ENCODE measurements around the gene PARP4. TPM values are rescaled to one million over a fixed set of nuclear protein-coding genes. Genes with fewer than 3 reads are reported as not detected.
"Not testable (repeated sequence)": the region's sequence is repeated elsewhere in the genome, so short reads cannot be mapped to it uniquely, and the experiment has no call there.

PARP4 gene
- total RNA-seq, 1 experiment from 2014 or later, result 76.0 TPM

- H2AFZ ChIP-seq (ENCODE audit: low read depth, low read length, poor library complexity, severe bottlenecking); H3K4me3 ChIP-seq (replicated peaks in 1 of 2; ENCODE audit: low read depth in 1 of 2, low read length in 2 of 2); DNase-seq (ENCODE audit: low read depth, low spot score); H3K4me2 ChIP-seq (ENCODE audit: low read length); POLR2A ChIA-PET; H3K36me3 ChIP-seq (ENCODE audit: control insufficient read depth in 1 of 2, insufficient read depth in 2 of 2, low read length in 2 of 2); H3K9me2 ChIP-seq (ENCODE audit: insufficient read depth); H3K79me2 ChIP-seq (ENCODE audit: insufficient read depth, low read length); ATAC-seq; RAD21 ChIA-PET (ENCODE audit: low non-redundant PET in 1 of 2, low total read pairs in 2 of 2, uncharacterized antibody in 2 of 2, unreplicated experiment in 2 of 2); CTCF ChIA-PET; H3K9me3 ChIP-seq (ENCODE audit: control insufficient read depth in 1 of 2, insufficient read depth in 1 of 2, low read depth in 1 of 2, low read length in 2 of 2); BruUV-seq (replicated peaks); H3K9ac ChIP-seq (ENCODE audit: low read length); H3K27ac ChIP-seq (ENCODE audit: low read depth, low read length); H3K4me1 ChIP-seq (ENCODE audit: control insufficient read depth in 1 of 2, insufficient read depth in 2 of 2, low read length in 2 of 2); intact Hi-C loops (cut with micrococcal nuclease); H4K20me1 ChIP-seq (ENCODE audit: insufficient read depth); H3K27me3 ChIP-seq (ENCODE audit: insufficient read depth, low read length): not testable (repeated sequence)
- TF ChIP-seq CTCF (IDR thresholded peaks at IDR 0.05 in 2 of 3, conservative IDR thresholded peaks at IDR 0.05 in 1 of 3; ENCODE audit: borderline replicate concordance in 1 of 3, insufficient read depth in 1 of 3, low read depth in 2 of 3, low read length in 2 of 3), result peak in 1 of 3 experiments; percentile 19; a peak in 1 of 6 replicates
Measured at GRCh38 chr13:24371273-24371672, 141.3 kb downstream of the PARP4 start.

Other genes starting within 250 kb of the PARP4 start
- gene C1QTNF9, start 203.2 kb downstream of the PARP4 start, total RNA-seq (2021; ENCODE audit: unreplicated experiment), result not detected
- gene ATP12A, start 167.6 kb upstream of the PARP4 start, total RNA-seq (2021; ENCODE audit: unreplicated experiment), result 0.30 TPM

Measured in HCT116 (cell line).